Measurements from ENCODE around the gene CHAC2.
"Not testable (repeated sequence)": the region's sequence is repeated elsewhere in the genome, so short reads cannot be mapped to it uniquely, and the experiment has no call there.

CHAC2 gene

DNA sequence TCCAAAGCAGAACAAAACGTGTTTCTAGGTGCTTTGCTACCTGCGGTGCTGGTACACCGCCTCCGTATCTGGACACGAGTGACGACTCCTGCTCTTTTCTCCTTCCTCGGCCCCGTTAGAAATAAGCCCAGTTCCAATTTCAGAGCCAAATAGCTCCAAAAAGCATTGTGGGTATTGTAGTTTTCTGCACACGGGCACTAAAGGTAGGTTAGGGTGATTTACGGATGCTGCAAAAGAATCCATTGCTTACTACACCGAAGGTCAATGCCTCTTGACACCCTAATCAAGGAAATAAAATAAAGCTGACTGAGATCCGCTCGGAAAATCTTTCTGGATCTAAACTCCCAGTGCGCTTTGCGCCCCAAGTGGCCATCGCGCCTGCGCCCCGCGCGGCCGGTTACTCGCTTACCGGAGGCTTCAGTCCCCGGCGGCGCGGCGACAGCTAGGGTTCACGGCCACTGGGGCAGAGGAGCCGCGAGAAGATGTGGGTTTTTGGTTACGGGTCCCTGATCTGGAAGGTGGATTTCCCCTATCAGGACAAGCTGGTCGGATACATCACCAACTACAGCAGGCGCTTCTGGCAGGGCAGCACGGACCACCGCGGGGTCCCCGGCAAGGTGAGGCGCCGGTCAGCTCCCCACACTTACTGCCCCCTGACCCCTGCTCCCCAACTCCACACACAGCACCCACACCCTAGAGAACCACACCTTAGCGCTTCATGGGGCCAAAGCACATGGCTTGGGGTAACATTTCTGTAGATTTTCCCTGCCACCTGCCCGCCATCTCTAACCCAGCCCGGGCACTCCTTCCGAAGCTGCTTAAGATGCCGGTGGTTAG lies at the start of gene CHAC2:
TSS of gene CHAC2 (plus strand) at position 400 of the 837 bp plus-strand sequence. CDS start at position 483, 83 bp downstream.
- DNase-seq: peak; percentile 88
- Mint-ChIP-seq H3K4me1 (peaks cover 17% of the 10 kb centered on the region), H3K27me3 (ENCODE audit: low read depth, poor library complexity) (no peaks in the 10 kb centered on the region), H3K27ac (peak within 1 kb of the TSS; percentile 77), H3K36me3 (ENCODE audit: low read depth) (peaks cover 46% of the 10 kb centered on the region), H3K4me3 (peak within 1 kb of the TSS; percentile 87), H3K9me3 (peaks cover 3% of the 10 kb centered on the region)
- TF ChIP-seq CTCF (IDR thresholded peaks at IDR 0.05): no peak

DNA sequence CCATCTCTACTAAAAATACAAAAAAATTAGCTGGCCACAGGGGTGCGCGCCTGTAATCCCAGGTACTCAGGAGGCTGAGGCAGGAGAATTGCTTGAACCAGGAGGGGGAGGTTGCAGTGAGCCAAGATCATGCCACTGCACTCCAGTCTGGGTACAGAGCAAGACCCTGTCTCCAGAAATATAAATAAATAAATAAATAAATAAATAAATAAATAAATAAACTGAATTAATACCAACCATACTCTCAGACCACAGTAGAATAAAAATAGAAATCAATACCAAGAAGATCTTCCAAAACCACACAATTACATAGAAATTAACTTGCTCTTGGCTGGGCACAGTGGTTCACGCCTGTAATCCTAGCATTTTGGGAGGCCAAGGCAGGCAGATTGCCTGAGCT lies 46.7 kb upstream of the CHAC2 start:
- not testable (repeated sequence) for H3K4me1 Mint-ChIP-seq; H3K4me3 Mint-ChIP-seq; DNase-seq; H3K27ac Mint-ChIP-seq; H3K27me3 Mint-ChIP-seq (ENCODE audit: low read depth, poor library complexity)
- Mint-ChIP-seq H3K36me3 (ENCODE audit: low read depth) (peaks cover 100% of the 10 kb centered on the region), H3K9me3 (peaks cover 52% of the 10 kb centered on the region)

GRCh38 chr2:53724536-53724935 lies 43.1 kb upstream of the CHAC2 start:
- Mint-ChIP-seq H3K4me1 (peaks cover 13% of the 10 kb centered on the region), H3K4me3 (no peak overlapping the region), H3K9me3 (peaks cover 31% of the 10 kb centered on the region), H3K27ac (no peak overlapping the region), H3K36me3 (ENCODE audit: low read depth) (peaks cover 82% of the 10 kb centered on the region), H3K27me3 (ENCODE audit: low read depth, poor library complexity) (peaks cover 6% of the 10 kb centered on the region)
- no peak for DNase-seq
- TF ChIP-seq CTCF (IDR thresholded peaks at IDR 0.05): no peak

- H3K9me3 Mint-ChIP-seq: peaks cover 29% of the 10 kb centered on the region
- no peak for DNase-seq
- H3K4me1 Mint-ChIP-seq: peaks cover 13% of the 10 kb centered on the region
- H3K27ac Mint-ChIP-seq: peak overlapping the region; percentile 85
- no peak overlapping the region for H3K4me3 Mint-ChIP-seq
- peaks cover 82% of the 10 kb centered on the region for H3K36me3 Mint-ChIP-seq (ENCODE audit: low read depth)
- TF ChIP-seq CTCF (IDR thresholded peaks at IDR 0.05): no peak
- H3K27me3 Mint-ChIP-seq (ENCODE audit: low read depth, poor library complexity): peaks cover 3% of the 10 kb centered on the region
Observed at GRCh38 chr2:53725662-53726061, 41.9 kb upstream of the CHAC2 start.

- peaks cover 13% of the 10 kb centered on the region for H3K4me1 Mint-ChIP-seq
- H3K27me3 Mint-ChIP-seq (ENCODE audit: low read depth, poor library complexity): peaks cover 3% of the 10 kb centered on the region
- H3K4me3 Mint-ChIP-seq: no peak overlapping the region
- no peak for DNase-seq
- TF ChIP-seq CTCF (IDR thresholded peaks at IDR 0.05): no peak
- H3K36me3 Mint-ChIP-seq (ENCODE audit: low read depth): peaks cover 82% of the 10 kb centered on the region
- peak overlapping the region; percentile 82 for H3K27ac Mint-ChIP-seq
- H3K9me3 Mint-ChIP-seq: peaks cover 17% of the 10 kb centered on the region
Observed at GRCh38 chr2:53727921-53728320, 39.7 kb upstream of the CHAC2 start.

DNA sequence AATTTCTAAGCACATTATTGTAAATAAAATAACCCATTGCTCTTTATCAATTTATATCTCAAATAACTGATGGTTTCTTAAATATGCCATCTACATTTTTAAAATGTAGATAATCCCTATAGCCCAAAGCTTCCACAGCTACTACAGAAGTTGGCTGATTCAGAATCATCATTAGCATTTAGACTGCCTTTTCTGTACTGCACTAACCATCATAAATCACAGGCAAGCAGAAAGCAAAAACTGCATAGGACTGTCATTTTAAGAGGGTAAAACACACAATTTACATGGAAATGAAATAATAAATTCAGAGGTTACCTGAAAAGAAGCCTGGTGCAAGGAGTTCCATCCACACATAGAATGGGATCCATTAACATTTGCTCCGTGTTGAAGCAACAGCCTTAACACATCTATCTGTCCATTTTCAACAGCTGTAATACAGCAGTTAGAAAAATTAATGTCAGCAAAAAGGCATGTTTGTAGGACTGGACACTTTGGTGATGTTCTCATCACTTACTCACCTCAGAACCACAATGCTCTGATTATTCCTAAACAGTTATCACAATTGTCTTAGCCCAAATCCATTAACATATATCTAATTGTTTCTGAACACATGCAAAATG lies 38.4 kb upstream of the CHAC2 start:
- no peak overlapping the region for H3K4me3 Mint-ChIP-seq
- H3K4me1 Mint-ChIP-seq: peaks cover 13% of the 10 kb centered on the region
- H3K36me3 Mint-ChIP-seq (ENCODE audit: low read depth): peaks cover 82% of the 10 kb centered on the region
- peaks cover 21% of the 10 kb centered on the region for H3K9me3 Mint-ChIP-seq
- H3K27ac Mint-ChIP-seq: no peak overlapping the region
- DNase-seq: no peak
- H3K27me3 Mint-ChIP-seq (ENCODE audit: low read depth, poor library complexity): peaks cover 3% of the 10 kb centered on the region
- no peak for TF ChIP-seq CTCF (IDR thresholded peaks at IDR 0.05)
